GM12874 (cell line): ENCODE data around the gene KCNK1.

ENCODE experiments used
- CTCF ChIP-seq: IDR thresholded peaks from 2 replicates; pipeline ENCODE4 v1.5.1; 2011; ENCODE audit warnings: low read depth, mild to moderate bottlenecking, control low read depth, low read length, moderate library complexity; ENCODE audit not compliant: insufficient read depth

The KCNK1 gene

DNA sequence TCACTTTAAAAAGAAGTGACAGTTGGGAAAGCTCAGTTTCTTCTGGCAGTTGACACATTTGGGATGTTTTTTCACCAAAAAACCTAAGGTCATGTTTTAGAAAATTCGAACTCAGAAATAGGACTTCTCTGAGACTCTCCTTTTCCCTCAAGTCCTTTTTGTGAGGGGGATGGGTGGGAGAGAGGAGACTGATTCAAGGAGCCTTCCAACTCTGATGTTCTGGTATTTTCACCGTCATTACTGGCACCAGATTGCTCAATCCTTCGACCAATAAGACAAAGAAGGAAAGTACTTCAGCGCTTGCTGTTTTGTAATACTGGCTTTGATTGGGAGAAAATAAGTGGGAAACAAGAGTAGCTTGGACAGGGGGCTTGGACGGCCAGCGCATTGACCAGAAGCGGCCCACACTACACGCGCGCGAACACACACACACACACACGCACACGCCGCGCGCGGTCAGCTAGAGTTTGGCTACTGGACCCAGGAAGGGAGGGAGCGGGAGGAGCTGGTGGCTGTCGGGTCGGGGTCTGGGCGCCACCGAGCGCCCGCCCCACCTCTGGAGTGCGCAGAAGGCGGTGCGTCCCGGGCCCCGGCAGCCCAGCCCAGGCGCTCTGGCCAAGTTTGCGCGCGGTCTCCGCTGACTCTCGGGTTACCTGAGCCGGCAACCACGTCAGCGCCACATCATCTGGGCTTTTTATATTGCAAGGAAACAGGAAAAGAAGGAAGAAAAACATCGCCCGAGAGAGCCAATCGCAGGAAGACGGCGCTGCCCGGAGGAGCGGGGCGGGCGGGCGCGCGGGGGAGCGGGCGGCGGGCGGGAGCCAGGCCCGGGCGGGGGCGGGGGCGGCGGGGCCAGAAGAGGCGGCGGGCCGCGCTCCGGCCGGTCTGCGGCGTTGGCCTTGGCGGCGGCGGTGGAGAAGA lies at the start of gene KCNK1:
TSS of gene KCNK1 (plus strand) at position 855 of the 921 bp plus-strand sequence. CDS start at position 921, 66 bp downstream.
- no peak for TF ChIP-seq CTCF

GRCh38 chr1:233565313-233565712 lies 48.6 kb upstream of the KCNK1 start:
- no peak for TF ChIP-seq CTCF

DNA sequence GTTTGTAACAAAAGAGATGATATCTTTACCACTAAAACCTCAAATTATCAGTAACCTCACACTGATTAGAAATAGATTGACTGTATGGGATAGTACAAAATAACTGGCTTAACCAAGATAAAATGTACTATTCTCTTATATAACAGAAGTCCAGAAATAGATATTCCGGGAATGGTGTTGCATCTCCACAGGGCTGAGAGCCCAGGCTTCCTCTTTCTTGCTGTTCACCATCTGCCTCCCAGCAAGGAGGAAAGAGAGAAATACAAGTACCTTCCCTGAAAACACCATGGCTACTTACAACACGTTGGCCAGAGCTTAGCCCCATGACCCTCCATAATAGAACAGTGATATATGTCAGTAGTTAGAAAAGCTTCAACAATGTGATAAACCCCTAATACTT lies 47.0 kb upstream of the KCNK1 start:
- no peak for TF ChIP-seq CTCF

GRCh38 chr1:233569636-233570035 lies 44.3 kb upstream of the KCNK1 start:
- no peak for TF ChIP-seq CTCF

DNA sequence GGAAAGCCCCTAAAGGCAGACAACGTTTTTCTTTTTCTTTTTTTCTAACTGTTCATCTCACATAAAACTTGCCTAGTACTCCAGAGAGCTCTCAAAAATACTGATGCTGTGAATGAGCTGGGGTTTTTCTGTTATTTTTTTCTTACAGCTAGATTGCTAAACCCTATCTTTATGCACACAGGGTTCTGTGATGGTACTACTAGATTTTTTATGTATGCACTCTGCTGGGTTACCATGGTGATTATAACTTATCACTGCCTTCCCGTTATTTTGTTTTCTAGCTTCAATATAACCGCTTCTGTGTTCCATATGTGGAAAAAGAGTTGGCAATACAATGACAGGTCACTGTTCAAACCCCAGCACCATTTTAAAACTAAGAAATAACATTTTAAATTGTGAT lies 43.7 kb upstream of the KCNK1 start:
- TF ChIP-seq CTCF = no peak

DNA sequence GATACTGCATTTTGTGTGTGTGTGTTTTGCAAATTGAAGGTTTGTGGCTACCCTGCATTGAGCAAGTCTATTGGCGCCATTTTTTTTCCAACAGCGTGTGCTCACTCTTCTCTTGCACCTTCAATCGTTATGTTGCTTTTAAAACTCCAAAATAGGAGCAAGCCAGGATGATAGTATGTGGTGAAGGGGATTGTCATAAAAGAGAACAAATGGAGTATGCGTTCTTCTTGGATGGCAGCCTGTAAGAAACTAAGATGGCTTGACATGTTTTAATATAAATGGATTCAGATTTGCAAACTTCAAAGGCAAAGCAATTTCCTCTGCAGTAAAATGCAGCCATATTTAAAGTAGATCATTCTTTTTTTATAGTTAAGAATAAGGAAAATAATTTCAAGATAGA lies 43.2 kb upstream of the KCNK1 start:
- TF ChIP-seq CTCF = no peak

GRCh38 chr1:233572896-233573295 lies 41.0 kb upstream of the KCNK1 start:
- no peak for TF ChIP-seq CTCF
